Ovary (tissue), 9 donors: ENCODE measurements around the gene TMEM214. TPM values are rescaled to one million over a fixed set of nuclear protein-coding genes. Genes with fewer than 3 reads are reported as not detected.

ENCODE experiments used
- DNase-seq, 5 donors: peaks; one replicate each; pipeline ENCODE4 v3.0.0-alpha.2; 2019 to 2020
- H3K27ac ChIP-seq, 2 donors: fragments of 200-600 bp; one replicate each; pipeline versions ENCODE4 v1.5.1 to v1.8.0; 2019 to 2022
- H3K27me3 ChIP-seq: fragments of 200-600 bp; one replicate; pipeline ENCODE4 v1.8.0; 2022
- H3K36me3 ChIP-seq: fragments of 200-600 bp; sonication (generic); one replicate; pipeline ENCODE4 v1.5.1; 2019
- H3K4me1 ChIP-seq: one replicate; pipeline ENCODE4 v1.8.1; 2013; ENCODE audit warnings: mild to moderate bottlenecking, moderate library complexity; ENCODE audit not compliant: insufficient read depth
- H3K4me3 ChIP-seq: fragments of 200-600 bp; sonication (generic); one replicate; pipeline ENCODE4 v1.5.1; 2017
- H3K9me3 ChIP-seq, 2 donors: fragments of 200-600 bp in 1 of 2; sonication (generic) in 1 of 2; one replicate each; pipeline versions ENCODE4 v1.5.1 to v1.8.1; 2013 to 2019; ENCODE audit warnings: mild to moderate bottlenecking in 1 of 2, moderate library complexity in 1 of 2
- EP300 ChIP-seq: sonication (generic); formaldehyde crosslinking; IDR thresholded peaks from one replicate; pipeline ENCODE4 v1.6.1; 2017; ENCODE audit warnings: antibody characterized with exemption
- POLR2A ChIP-seq: fragments of 450-650 bp; IDR thresholded peaks from one replicate; pipeline ENCODE4 v1.6.1; 2017; ENCODE audit warnings: antibody characterized with exemption, mild to moderate bottlenecking, moderate library complexity
- WGBS, 3 donors: extraction: QIAGEN DNeasy Blood & Tissue Kit in 1 of 3; methylation state at CpG; one replicate each; pipeline versions ENCODE4 v1.1.5 to v1.1.7; 2013 to 2017; 5-methylcytosine and 5-hydroxymethylcytosine counted together
- intact Hi-C, 4 donors: fragments of 100-400 bp; cut with DNase I; formaldehyde crosslinking; loops; one replicate each; pipeline versions ENCODE4 v1.11.0 to v1.15.1; 2022 to 2023
- polyA plus RNA-seq, 2 donors: library from polyadenylated mRNA; stranded (reverse); fragments of 200-250 nt in 1 of 2; fragments of 350-450 nt in 1 of 2; fragmentation: Illumina TruSeq in 1 of 2; extraction: RNeasy Lipid Tissue Mini Kit (QIAGEN cat#74804) in 1 of 2; gene quantifications; one replicate each; pipeline ENCODE4 v1.2.3, GENCODE V29; 2013 to 2014
- total RNA-seq, 7 donors: library from RNA; depleted of rRNA in 2 of 7; stranded (reverse); fragments of >200 nt in 2 of 7; fragmentation: NEBNext Ultra II Directional in 3 of 7; extraction: Animal tissue kit (Norgen Biotek cat#: 25700) in 3 of 7; gene quantifications; one replicate each; pipeline versions ENCODE4 v1.1.0 to v1.2.4, GENCODE V29; 2016 to 2023
- TF ChIP-seq, protein P1 (sequence below), 3 donors: fragments of 450-650 bp in 2 of 3; fragments of 200-600 bp in 1 of 3; IDR thresholded peaks; one replicate each; pipeline versions ENCODE4 v1.5.1 to v1.8.0; 2016 to 2022; ENCODE audit warnings: antibody characterized with exemption in 3 of 3, mild to moderate bottlenecking in 1 of 3
- donor health status: DM: no; HTN: no; CAD: no; lungs with moderate emphysema.
- donor health status: DM: no; HTN: no; CAD: no.
- donor health status: Bipolar disorder and iron deficiency.
- donor health status: DM: yes; HTN: yes; CAD: no.
- donor health status: DM: no; HTN: no; CAD: no.
- donor health status: DM: yes; HTN: yes; CAD: no.

Gene TMEM214
- total and polyA plus RNA-seq, 9 donors: 26.5 to 101 (median 67.1) TPM

DNA sequence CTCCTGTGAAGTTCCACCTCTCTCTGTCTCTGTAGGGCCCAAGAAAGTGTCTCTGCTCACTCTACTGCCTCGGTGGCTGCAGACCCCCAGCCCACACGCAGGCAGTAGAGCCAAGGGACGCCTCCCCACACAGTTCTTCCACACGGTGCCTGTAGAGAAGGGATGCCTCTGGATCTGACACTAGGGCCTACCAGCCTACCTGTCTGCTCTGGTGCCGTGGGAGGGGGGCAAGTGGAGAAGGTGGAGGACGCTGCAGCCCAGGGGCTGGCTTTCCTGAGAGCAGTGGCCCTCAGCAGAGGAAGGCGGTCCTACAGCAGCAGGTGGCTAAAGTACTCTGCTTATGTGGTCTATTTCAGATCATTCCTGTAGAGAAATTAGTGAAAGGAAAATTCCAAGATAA is 9.0 kb upstream of the TMEM214 start:
- H3K27me3 ChIP-seq: no peaks in the 10 kb centered on the region
- H3K27ac ChIP-seq: no peak overlapping the region
- H3K4me3 ChIP-seq: no peak overlapping the region
- no peaks in the 10 kb centered on the region for H3K36me3 ChIP-seq
- H3K9me3 ChIP-seq: no peaks in the 10 kb centered on the region
- no peak for TF ChIP-seq EP300
- TF ChIP-seq POLR2A: no peak
- TF ChIP-seq, protein P1, sequence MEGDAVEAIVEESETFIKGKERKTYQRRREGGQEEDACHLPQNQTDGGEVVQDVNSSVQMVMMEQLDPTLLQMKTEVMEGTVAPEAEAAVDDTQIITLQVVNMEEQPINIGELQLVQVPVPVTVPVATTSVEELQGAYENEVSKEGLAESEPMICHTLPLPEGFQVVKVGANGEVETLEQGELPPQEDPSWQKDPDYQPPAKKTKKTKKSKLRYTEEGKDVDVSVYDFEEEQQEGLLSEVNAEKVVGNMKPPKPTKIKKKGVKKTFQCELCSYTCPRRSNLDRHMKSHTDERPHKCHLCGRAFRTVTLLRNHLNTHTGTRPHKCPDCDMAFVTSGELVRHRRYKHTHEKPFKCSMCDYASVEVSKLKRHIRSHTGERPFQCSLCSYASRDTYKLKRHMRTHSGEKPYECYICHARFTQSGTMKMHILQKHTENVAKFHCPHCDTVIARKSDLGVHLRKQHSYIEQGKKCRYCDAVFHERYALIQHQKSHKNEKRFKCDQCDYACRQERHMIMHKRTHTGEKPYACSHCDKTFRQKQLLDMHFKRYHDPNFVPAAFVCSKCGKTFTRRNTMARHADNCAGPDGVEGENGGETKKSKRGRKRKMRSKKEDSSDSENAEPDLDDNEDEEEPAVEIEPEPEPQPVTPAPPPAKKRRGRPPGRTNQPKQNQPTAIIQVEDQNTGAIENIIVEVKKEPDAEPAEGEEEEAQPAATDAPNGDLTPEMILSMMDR (IDR thresholded peaks at IDR 0.05): no peak
- intact Hi-C loops: no loop called here
- DNase-seq: no peak
- 86 to 91% (median 88%) methylated on average over 7 of the region's 7 CpGs for WGBS, 3 donors
- peaks cover 12% of the 10 kb centered on the region for H3K4me1 ChIP-seq

DNA sequence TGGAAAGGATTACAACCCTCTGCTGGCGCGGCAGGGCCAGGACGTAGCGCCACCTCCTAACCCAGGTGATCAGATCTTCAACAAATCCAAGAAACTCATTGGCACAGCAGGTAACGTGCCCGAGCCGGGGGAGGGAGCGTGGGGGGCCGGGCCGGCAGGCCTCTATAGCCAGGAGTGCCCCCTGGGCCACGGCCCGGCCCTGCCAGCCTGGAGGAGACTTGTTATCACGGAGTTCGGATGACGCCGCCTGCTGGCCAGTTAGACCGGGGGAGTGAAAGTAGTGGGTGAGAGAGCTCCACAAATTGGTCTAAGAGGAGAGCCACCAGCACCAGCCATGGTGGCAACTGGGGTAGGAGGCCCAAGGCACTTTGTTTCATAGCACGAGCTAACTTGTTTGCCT is 8.6 kb upstream of the TMEM214 start:
- TF ChIP-seq EP300 (no peak), POLR2A (no peak)
- TF ChIP-seq, protein P1 (IDR thresholded peaks at IDR 0.05): no peak
- Histone ChIP-seq H3K27ac (no peak overlapping the region), H3K9me3 (no peaks in the 10 kb centered on the region), H3K4me3 (no peak overlapping the region), H3K4me1 (peaks cover 12% of the 10 kb centered on the region), H3K36me3 (no peaks in the 10 kb centered on the region), H3K27me3 (no peaks in the 10 kb centered on the region)
- no peak for DNase-seq
- intact Hi-C loops: no loop called here
- WGBS, 3 donors: 76 to 82% (median 78%) methylated on average over 18 of the region's 18 CpGs

DNA sequence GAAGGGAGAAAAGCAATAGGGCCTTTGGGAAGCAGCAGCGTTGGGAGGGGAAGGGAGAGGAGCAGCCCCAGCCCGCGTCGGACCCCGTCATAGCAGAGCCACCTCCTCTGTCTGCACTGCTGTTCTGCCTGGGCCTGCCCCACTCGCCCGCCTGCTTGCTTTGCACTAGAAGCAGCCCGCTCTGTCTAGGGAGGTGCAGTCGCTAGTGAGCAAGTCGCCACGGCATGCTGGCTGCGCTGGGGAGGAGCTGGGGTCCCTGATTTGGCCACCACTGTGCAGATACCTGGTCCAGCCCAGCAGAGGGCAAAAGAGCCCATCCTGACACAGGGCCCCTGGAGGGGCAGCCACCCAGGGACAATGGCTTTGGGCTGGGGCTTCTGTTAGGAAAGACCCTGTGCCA is 8.0 kb upstream of the TMEM214 start:
- Histone ChIP-seq H3K27me3 (no peaks in the 10 kb centered on the region), H3K4me3 (no peak overlapping the region), H3K9me3 (no peaks in the 10 kb centered on the region), H3K36me3 (no peaks in the 10 kb centered on the region), H3K27ac (no peak overlapping the region), H3K4me1 (peaks cover 10% of the 10 kb centered on the region)
- WGBS, 3 donors: 85 to 92% (median 88%) methylated on average over 12 of the region's 12 CpGs
- TF ChIP-seq, protein P1 (IDR thresholded peaks at IDR 0.05): no peak
- TF ChIP-seq EP300: no peak
- no peak for TF ChIP-seq POLR2A
- no peak for DNase-seq
- intact Hi-C loops: no loop called here

DNA sequence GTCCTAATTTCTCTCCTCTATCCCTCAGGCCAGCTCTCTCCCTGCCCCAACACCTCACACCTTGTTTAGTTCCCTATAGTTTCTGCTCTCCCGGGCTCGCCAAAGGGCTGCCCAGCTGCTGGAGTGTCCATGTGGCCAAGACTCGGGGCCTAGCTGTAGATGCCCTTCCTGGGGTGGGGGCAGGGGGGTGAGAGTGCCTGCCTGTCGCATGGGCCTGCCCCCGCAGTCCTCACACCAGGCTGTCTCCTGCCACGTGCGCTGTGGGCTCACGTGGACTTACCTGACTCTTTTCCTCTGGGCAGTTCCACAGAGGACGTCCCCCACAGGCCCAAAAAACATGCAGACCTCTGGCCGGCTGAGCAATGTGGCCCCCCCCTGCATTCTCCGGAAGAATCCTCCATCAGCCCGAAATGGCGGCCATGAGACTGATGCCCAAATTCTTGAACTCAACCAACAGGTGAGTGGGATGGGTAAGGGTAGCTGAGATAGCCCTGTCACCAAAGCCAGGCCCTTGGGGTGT is 7.4 kb upstream of the TMEM214 start:
- no peak for DNase-seq
- 85 to 88% (median 88%) methylated on average over 13 of the region's 13 CpGs for WGBS, 3 donors
- H3K4me3 ChIP-seq: no peak overlapping the region
- no peak overlapping the region for H3K27ac ChIP-seq
- no peaks in the 10 kb centered on the region for H3K9me3 ChIP-seq
- TF ChIP-seq, protein P1 (IDR thresholded peaks at IDR 0.05): no peak
- no peak for TF ChIP-seq EP300
- no peak for TF ChIP-seq POLR2A
- H3K4me1 ChIP-seq: peaks cover 7% of the 10 kb centered on the region
- no peaks in the 10 kb centered on the region for H3K36me3 ChIP-seq
- H3K27me3 ChIP-seq: no peaks in the 10 kb centered on the region
- intact Hi-C loops: no loop called here
